ENCODE results near the gene KRT86. TPM values are rescaled to one million over a fixed set of nuclear protein-coding genes. Genes with fewer than 3 reads are reported as not detected.

The KRT86 gene
- total RNA-seq, 1 donor from 2014 or later: 0.16 TPM

DNA sequence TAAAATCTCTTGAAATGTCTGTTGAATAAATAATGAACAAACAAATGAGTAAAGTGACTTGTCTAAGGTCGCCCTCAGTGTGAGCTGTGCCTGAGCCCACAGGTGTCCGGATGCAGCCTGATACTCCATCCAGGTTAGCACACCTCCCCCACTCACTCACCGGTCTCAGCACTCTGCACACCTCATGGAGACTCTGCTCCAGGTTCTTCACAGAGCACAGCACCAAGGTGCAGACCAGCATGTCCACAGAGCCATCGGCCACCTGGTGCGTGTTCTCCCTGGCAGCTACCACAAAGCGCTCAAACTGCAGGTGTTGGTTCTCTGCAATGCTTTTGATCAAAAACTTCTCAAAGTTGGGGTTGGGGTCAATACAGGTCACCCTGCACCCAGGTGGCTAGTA, 45.5 kb upstream of the KRT86 start:
- Mint-ChIP-seq H3K27ac (no peak overlapping the region), H3K9me3 (peaks cover 18% of the 10 kb centered on the region), H3K4me3 (no peak overlapping the region), H3K4me1 (peaks cover 40% of the 10 kb centered on the region), H3K27me3 (ENCODE audit: low read depth) (peaks cover 39% of the 10 kb centered on the region), H3K36me3 (peaks cover 1% of the 10 kb centered on the region)
- TF ChIP-seq, protein P1, sequence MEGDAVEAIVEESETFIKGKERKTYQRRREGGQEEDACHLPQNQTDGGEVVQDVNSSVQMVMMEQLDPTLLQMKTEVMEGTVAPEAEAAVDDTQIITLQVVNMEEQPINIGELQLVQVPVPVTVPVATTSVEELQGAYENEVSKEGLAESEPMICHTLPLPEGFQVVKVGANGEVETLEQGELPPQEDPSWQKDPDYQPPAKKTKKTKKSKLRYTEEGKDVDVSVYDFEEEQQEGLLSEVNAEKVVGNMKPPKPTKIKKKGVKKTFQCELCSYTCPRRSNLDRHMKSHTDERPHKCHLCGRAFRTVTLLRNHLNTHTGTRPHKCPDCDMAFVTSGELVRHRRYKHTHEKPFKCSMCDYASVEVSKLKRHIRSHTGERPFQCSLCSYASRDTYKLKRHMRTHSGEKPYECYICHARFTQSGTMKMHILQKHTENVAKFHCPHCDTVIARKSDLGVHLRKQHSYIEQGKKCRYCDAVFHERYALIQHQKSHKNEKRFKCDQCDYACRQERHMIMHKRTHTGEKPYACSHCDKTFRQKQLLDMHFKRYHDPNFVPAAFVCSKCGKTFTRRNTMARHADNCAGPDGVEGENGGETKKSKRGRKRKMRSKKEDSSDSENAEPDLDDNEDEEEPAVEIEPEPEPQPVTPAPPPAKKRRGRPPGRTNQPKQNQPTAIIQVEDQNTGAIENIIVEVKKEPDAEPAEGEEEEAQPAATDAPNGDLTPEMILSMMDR (IDR thresholded peaks at IDR 0.05; ENCODE audit: unreplicated experiment): no peak
- no peak for DNase-seq (ENCODE audit: low spot score in 2 of 2, unreplicated experiment in 2 of 2)

DNA sequence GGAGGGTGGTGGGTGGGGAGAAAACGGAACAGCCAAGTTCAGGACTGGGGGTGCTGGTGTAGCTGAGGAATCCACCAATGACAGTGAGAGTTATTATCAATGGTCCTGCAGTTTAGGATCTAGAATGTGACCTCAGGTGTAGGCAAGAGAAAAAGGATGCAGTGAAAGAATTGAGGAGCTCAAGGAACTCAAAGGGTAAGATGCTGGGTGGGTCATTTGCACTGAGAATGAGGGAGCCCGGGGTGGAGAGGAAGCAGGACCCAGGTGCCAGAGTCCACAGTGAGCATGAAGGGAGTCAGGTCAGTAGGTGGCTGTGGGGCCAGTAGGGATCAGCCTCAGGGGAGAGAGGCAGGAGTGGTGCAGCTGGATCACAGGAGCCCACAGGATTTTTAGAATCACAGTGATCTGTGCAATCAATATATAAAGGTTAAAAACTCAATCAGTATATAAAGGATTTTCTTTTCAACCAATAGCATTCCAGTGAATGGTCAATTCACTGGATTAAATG, 44.6 kb upstream of the KRT86 start:
- no peak for DNase-seq (ENCODE audit: low spot score in 2 of 2, unreplicated experiment in 2 of 2)
- H3K4me3 Mint-ChIP-seq: no peak overlapping the region
- TF ChIP-seq, protein P1 (IDR thresholded peaks at IDR 0.05; ENCODE audit: unreplicated experiment): no peak
- H3K36me3 Mint-ChIP-seq: no peaks in the 10 kb centered on the region
- no peak overlapping the region for H3K27ac Mint-ChIP-seq
- H3K4me1 Mint-ChIP-seq: peaks cover 49% of the 10 kb centered on the region
- peaks cover 12% of the 10 kb centered on the region for H3K9me3 Mint-ChIP-seq
- H3K27me3 Mint-ChIP-seq (ENCODE audit: low read depth): peaks cover 43% of the 10 kb centered on the region

DNA sequence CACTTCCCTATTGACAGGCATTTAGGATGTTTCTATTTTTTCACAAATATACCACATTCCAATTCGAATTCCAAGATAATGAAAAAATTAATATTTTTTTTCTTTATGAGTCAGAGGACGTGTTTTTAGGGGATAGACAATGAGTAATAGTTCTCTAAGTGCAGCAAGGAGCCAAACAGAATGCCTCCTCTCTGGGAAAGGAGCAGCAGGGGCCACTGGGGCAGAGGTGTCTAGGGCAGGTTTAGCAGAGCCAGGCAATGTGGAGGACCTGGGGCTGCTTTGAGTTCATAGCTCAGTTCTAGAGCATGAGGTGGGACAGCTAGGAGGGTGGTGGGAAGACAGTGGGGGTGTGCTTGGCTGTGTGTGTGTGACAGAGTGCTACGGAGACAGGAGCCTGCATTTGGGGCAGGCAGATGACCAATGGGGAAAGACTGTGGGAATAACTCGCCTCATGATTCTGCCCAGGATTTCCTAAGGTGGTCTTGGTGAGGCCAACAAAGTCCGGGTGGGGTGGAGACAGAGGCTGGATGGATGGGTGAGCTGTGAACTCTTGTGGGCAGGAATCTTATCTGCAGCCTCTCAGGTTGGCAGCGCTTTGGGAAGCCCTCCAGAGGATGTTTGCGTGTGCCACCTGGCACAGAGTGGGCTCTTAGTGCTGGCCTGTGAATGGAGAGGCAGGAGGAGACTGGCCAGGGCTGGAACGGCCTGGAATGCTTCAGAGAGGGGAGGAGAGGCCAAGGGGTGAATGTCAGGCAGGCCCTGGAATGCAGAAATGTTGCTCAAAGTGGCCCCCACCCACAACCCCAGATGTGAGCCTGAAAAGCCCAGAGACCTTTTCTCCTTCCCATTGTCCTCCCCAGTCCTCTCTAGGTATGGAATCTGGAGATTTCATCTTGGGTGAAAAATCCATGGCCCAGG, 43.8 kb upstream of the KRT86 start:
- H3K4me1 Mint-ChIP-seq: peaks cover 49% of the 10 kb centered on the region
- TF ChIP-seq, protein P1 (IDR thresholded peaks at IDR 0.05; ENCODE audit: unreplicated experiment): no peak
- peaks cover 3% of the 10 kb centered on the region for H3K36me3 Mint-ChIP-seq
- peaks cover 46% of the 10 kb centered on the region for H3K27me3 Mint-ChIP-seq (ENCODE audit: low read depth)
- no peak overlapping the region for H3K4me3 Mint-ChIP-seq
- DNase-seq (ENCODE audit: low spot score in 2 of 2, unreplicated experiment in 2 of 2): no peak
- H3K27ac Mint-ChIP-seq: peak overlapping the region; percentile 71
- peaks cover 12% of the 10 kb centered on the region for H3K9me3 Mint-ChIP-seq

DNA sequence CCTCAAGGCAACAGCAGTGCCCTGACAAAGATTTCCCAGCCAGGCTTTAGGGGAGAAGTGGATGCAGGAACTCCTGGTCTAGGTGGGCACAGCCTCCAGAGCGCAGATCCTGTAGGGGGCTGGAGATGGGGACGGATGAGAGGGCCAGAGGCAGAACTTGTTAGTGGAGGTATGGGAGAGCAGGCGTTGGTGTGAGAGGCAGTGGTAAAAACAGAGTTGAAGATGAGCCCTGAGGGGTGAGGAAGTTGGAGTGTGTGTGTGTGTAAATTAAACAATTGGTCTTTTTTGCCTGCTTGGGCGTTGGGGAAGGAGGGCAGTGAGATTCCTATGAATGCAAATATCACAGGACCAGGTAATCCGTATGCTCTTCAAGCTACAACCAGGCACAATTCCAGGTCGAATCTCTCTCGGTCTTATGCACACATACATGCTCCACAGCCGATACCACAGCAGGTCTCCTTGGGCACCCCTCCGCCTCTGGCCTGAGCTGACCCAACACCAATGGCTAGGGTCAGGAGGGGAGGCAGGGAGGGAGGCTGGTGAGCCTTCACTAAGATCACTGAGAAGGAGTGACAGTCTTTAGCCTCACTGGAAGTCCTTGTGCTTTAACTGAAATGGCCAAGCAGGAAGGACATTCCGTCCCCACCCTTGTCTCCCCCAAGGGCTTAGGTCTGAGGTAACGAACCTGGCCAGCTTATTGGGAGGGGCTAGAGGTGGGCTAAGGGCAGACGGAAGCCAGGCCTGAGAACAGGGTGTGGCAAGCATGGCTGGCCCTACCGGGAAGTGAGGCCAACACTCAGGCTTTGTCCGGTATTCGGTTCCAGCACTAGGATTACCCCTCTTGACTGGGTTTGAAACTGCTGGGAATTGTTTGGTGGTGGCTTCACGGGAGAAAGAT, 42.9 kb upstream of the KRT86 start:
- peak overlapping the region; percentile 64 for H3K4me3 Mint-ChIP-seq
- TF ChIP-seq, protein P1 (IDR thresholded peaks at IDR 0.05; ENCODE audit: unreplicated experiment): no peak

DNA sequence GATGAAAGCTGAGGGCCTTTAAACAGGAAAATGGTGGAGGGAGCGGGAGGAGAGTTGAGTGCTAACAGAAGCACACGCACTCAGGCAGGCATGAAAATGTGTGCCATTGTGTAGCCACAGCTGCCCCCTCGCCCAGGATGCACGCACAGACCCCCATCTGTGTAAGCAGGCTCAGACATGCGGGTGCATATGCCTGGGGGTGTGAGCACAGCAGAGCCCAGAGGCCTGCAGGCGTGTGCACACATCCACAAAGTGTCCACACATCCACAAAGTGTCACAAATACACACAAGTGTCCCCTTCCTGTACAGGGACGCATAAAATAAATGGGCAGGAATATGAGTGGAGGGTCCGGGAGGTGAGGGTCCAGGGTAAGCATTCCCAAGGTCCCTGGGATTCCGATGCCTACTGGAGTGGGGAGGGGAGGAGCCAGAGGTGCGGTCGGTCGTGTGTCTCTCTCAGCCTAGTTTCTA, 42.2 kb upstream of the KRT86 start:
- peak overlapping the region; percentile 64 for H3K4me3 Mint-ChIP-seq
- H3K4me1 Mint-ChIP-seq: peaks cover 49% of the 10 kb centered on the region

More for the DNA sequence above, 42.9 kb upstream of the KRT86 start:
- no peak for DNase-seq (ENCODE audit: low spot score in 2 of 2, unreplicated experiment in 2 of 2)
- Mint-ChIP-seq H3K27ac (peak overlapping the region; percentile 35), H3K4me1 (peaks cover 49% of the 10 kb centered on the region), H3K27me3 (ENCODE audit: low read depth) (peaks cover 47% of the 10 kb centered on the region), H3K36me3 (peaks cover 4% of the 10 kb centered on the region), H3K9me3 (peaks cover 8% of the 10 kb centered on the region)

More for the DNA sequence above, 42.2 kb upstream of the KRT86 start:
- peaks cover 4% of the 10 kb centered on the region for H3K36me3 Mint-ChIP-seq
- peaks cover 1% of the 10 kb centered on the region for H3K9me3 Mint-ChIP-seq
- TF ChIP-seq, protein P1 (IDR thresholded peaks at IDR 0.05; ENCODE audit: unreplicated experiment): no peak
- H3K27ac Mint-ChIP-seq: no peak overlapping the region
- no peak for DNase-seq (ENCODE audit: low spot score in 2 of 2, unreplicated experiment in 2 of 2)
- H3K27me3 Mint-ChIP-seq (ENCODE audit: low read depth): peaks cover 47% of the 10 kb centered on the region

Data from mesothelial cell of epicardium (in vitro differentiated cells).